PC-3 (cell line): Measurements from ENCODE around the gene IFNGR2.

ENCODE experiments used
- EZH2 ChIP-seq: fragments of 300-600 bp; sonication (generic); IDR thresholded peaks from one replicate; pipeline ENCODE4 v1.6.1; 2017; ENCODE audit warnings: antibody characterized with exemption, mild to moderate bottlenecking, low read length; ENCODE audit not compliant: unreplicated experiment
- EZH2phosphoT487 ChIP-seq: fragments of 300-600 bp; sonication (generic); IDR thresholded peaks from 2 replicates; pipeline ENCODE4 v1.6.1; 2018; ENCODE audit warnings: mild to moderate bottlenecking, antibody characterized with exemption, low read length, borderline replicate concordance
- TF ChIP-seq, protein P1 (sequence below): fragments of 300-600 bp; sonication (generic); conservative IDR thresholded peaks from 2 replicates; pipeline ENCODE4 v1.5.1; 2017; ENCODE audit warnings: antibody characterized with exemption, low read depth, mild to moderate bottlenecking, low read length

GRCh38 chr21:33477066-33477465 lies 73.9 kb downstream of the IFNGR2 start:
- TF ChIP-seq, protein P1, sequence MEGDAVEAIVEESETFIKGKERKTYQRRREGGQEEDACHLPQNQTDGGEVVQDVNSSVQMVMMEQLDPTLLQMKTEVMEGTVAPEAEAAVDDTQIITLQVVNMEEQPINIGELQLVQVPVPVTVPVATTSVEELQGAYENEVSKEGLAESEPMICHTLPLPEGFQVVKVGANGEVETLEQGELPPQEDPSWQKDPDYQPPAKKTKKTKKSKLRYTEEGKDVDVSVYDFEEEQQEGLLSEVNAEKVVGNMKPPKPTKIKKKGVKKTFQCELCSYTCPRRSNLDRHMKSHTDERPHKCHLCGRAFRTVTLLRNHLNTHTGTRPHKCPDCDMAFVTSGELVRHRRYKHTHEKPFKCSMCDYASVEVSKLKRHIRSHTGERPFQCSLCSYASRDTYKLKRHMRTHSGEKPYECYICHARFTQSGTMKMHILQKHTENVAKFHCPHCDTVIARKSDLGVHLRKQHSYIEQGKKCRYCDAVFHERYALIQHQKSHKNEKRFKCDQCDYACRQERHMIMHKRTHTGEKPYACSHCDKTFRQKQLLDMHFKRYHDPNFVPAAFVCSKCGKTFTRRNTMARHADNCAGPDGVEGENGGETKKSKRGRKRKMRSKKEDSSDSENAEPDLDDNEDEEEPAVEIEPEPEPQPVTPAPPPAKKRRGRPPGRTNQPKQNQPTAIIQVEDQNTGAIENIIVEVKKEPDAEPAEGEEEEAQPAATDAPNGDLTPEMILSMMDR, result no peak
- TF ChIP-seq EZH2 (no peak), EZH2phosphoT487 (no peak)
